HCT116 (cell line): ENCODE data around the gene BRD4. TPM values are rescaled to one million over a fixed set of nuclear protein-coding genes. Genes with fewer than 3 reads are reported as not detected.
A peak's percentile ranks its signal among the peaks of the same experiment; 100 is the strongest.

Source experiments
- ATAC-seq: fragments of 200-7000 bp; cut with Tn5 transposase; 2 replicates; pipeline ENCODE4 v1.9.1; 2020; ENCODE audit warnings: mild to moderate bottlenecking, moderate library complexity
- BruUV-seq: library from RNA; stranded (reverse); fragments of 400-500 nt; replicated peaks from 2 replicates; lab custom pipeline; 2021; lab: Mats Ljungman, UMichigan
- CTCF ChIA-PET: fragments of 300-600 bp; sonication (Branson Sonifier 250); formaldehyde crosslinking; loops from one replicate; lab custom pipeline; 2021; ENCODE audit warnings: antibody characterized with exemption; lab: Charles Lee
- POLR2A ChIA-PET: fragments of 300-600, 350-600 bp; sonication (Branson Sonifier 250); formaldehyde crosslinking; loops from one replicate; lab custom pipeline; 2021; ENCODE audit warnings: antibody characterized with exemption; lab: Charles Lee
- RAD21 ChIA-PET, 2 experiments: fragments of 300-600 bp; sonication (Branson Sonifier 250); formaldehyde crosslinking; loops; one replicate each; lab custom pipeline; 2023; ENCODE audit warnings: low total read pairs in 2 of 2; ENCODE audit not compliant: uncharacterized antibody in 2 of 2, unreplicated experiment in 2 of 2, low non-redundant PET in 1 of 2; lab: Charles Lee
- DNase-seq: peaks from one replicate; pipeline ENCODE4 v3.0.0-alpha.2; 2010; ENCODE audit warnings: low read depth, low spot score
- H2AFZ ChIP-seq: fragments of 200-600 bp; shearing (Covaris generic), sonication (generic); 2 replicates; pipeline ENCODE4 v1.6.1; 2017; ENCODE audit warnings: low read depth, mixed run types, mixed read lengths, antibody characterized with exemption, low read length; ENCODE audit not compliant: poor library complexity, severe bottlenecking
- H3K27ac ChIP-seq: 2 replicates; pipeline ENCODE4 v1.5.1; 2012; ENCODE audit warnings: low read depth, low read length
- H3K27me3 ChIP-seq: fragments of 200-600 bp; sonication (generic); 2 replicates; pipeline ENCODE4 v1.6.1; 2016; ENCODE audit warnings: mixed run types, low read length, mixed read lengths; ENCODE audit not compliant: insufficient read depth
- H3K36me3 ChIP-seq, 2 experiments: fragments of 200-500 bp in 1 of 2; fragments of 200-600 bp in 1 of 2; sonication (Bioruptor generic) in 1 of 2; sonication (generic) in 1 of 2; 2 replicates each; pipeline versions ENCODE4 v1.5.1 to v1.6.1; 2014 to 2016; ENCODE audit warnings: low read length in 2 of 2, inconsistent platforms in 1 of 2, mixed read lengths in 1 of 2, mixed run types in 1 of 2; ENCODE audit not compliant: insufficient read depth in 2 of 2, control insufficient read depth in 1 of 2
- H3K4me1 ChIP-seq, 2 experiments: fragments of 200-600 bp in 1 of 2; sonication (generic) in 1 of 2; 2 replicates each; pipeline versions ENCODE4 v1.5.1 to v1.6.1; 2012 to 2017; ENCODE audit warnings: low read length in 2 of 2, inconsistent platforms in 1 of 2, mild to moderate bottlenecking in 1 of 2, mixed read lengths in 1 of 2, mixed run types in 1 of 2, moderate library complexity in 1 of 2; ENCODE audit not compliant: insufficient read depth in 2 of 2, control insufficient read depth in 1 of 2
- H3K4me2 ChIP-seq: fragments of 200-600 bp; sonication (generic); 2 replicates; pipeline ENCODE4 v1.6.1; 2017; ENCODE audit warnings: mixed run types, low read length, mixed read lengths
- H3K4me3 ChIP-seq, 2 experiments: fragments of 200-600 bp in 1 of 2; sonication (generic) in 1 of 2; replicated peaks in 1 of 2; 2 replicates each; pipeline ENCODE4 v1.5.1; 2011 to 2016; ENCODE audit warnings: low read length in 2 of 2, control low read depth in 1 of 2, low read depth in 1 of 2, mild to moderate bottlenecking in 1 of 2, mixed read lengths in 1 of 2, mixed run types in 1 of 2
- H3K79me2 ChIP-seq: fragments of 200-600 bp; sonication (generic); 2 replicates; pipeline ENCODE4 v1.6.1; 2017; ENCODE audit warnings: mild to moderate bottlenecking, mixed run types, low read length, moderate library complexity, mixed read lengths; ENCODE audit not compliant: insufficient read depth
- H3K9ac ChIP-seq: fragments of 200-600 bp; sonication (generic); 2 replicates; pipeline ENCODE4 v1.6.1; 2016; ENCODE audit warnings: low read length, mixed read lengths
- H3K9me2 ChIP-seq: fragments of 200-600 bp; sonication (generic), shearing (Covaris generic); 2 replicates; pipeline ENCODE4 v1.6.1; 2017; ENCODE audit warnings: mixed run types, mild to moderate bottlenecking, moderate library complexity; ENCODE audit not compliant: insufficient read depth
- H3K9me3 ChIP-seq, 2 experiments: fragments of 200-500 bp in 1 of 2; fragments of 200-600 bp in 1 of 2; sonication (Bioruptor generic) in 1 of 2; sonication (generic) in 1 of 2; 2 replicates each; pipeline ENCODE4 v1.6.1; 2014 to 2017; ENCODE audit warnings: low read length in 2 of 2, mixed read lengths in 2 of 2, inconsistent platforms in 1 of 2, low read depth in 1 of 2, mild to moderate bottlenecking in 1 of 2, mixed run types in 1 of 2, moderate library complexity in 1 of 2; ENCODE audit not compliant: control insufficient read depth in 1 of 2, insufficient read depth in 1 of 2
- H4K20me1 ChIP-seq: fragments of 200-600 bp; sonication (generic), shearing (Covaris generic); 2 replicates; pipeline ENCODE4 v1.6.1; 2017; ENCODE audit warnings: mixed run types, mild to moderate bottlenecking, moderate library complexity; ENCODE audit not compliant: insufficient read depth
- EGR1 ChIP-seq: IDR thresholded peaks from 2 replicates; pipeline ENCODE4 v1.6.1; 2012; ENCODE audit warnings: low read depth
- RAD21 ChIP-seq: IDR thresholded peaks from 2 replicates; pipeline ENCODE4 v1.6.1; 2012; ENCODE audit warnings: low read depth, mild to moderate bottlenecking
- SIN3A ChIP-seq: IDR thresholded peaks from 2 replicates; pipeline ENCODE4 v1.6.1; 2012; ENCODE audit warnings: low read depth
- intact Hi-C: fragments of 100-400 bp; cut with micrococcal nuclease; formaldehyde crosslinking; loops from 2 replicates; pipeline ENCODE4 v1.10.0; 2022
- total RNA-seq: library from RNA; stranded (reverse); gene quantifications from one replicate; pipeline ENCODE4 v1.2.1, GENCODE V29; 2021; ENCODE audit not compliant: unreplicated experiment
- TF ChIP-seq, protein P1 (sequence below), 3 experiments: fragments of 200-600 bp in 1 of 3; sonication (generic) in 1 of 3; IDR thresholded peaks in 2 of 3; conservative IDR thresholded peaks in 1 of 3; 2 replicates each; pipeline ENCODE4 v1.5.1; 2012 to 2017; ENCODE audit warnings: low read depth in 2 of 3, low read length in 2 of 3, antibody characterized with exemption in 1 of 3, borderline replicate concordance in 1 of 3, control low read depth in 1 of 3, mild to moderate bottlenecking in 1 of 3, mixed read lengths in 1 of 3, mixed run types in 1 of 3, moderate library complexity in 1 of 3; ENCODE audit not compliant: insufficient read depth in 1 of 3
- TF ChIP-seq, protein P2 (sequence below): IDR thresholded peaks from 2 replicates; pipeline ENCODE4 v1.6.1; 2012

The BRD4 gene
- total RNA-seq, 1 experiment from 2014 or later, result 52.9 TPM

DNA sequence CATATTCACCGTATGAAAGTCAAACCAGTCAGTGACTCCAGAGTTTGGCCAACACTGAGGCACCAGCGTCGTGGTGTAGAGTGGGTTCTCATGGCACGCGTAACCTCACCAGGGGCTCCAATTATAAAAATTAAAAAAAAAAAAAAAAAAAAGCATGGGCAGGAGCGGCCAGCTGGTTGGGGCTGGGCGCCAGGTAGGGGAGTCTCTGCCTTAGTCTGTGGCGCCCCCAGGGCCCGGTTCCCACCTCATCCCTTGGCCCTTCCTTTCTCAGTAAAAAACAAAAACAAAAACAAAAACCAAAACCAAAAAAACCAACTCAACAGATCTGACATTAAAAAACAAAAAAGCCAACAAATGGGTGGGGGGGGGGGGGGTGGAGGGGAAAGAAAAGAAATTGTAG is 95.5 kb downstream of the BRD4 start:
- no TSS peak for BruUV-seq
- DNase-seq, result no peak
- RAD21 ChIA-PET, result no interaction called here
- no peaks in the 10 kb centered on the region for H3K27me3 ChIP-seq
- ATAC-seq, result no peak
- no peak overlapping the region for H3K4me3 ChIP-seq
- H3K27ac ChIP-seq, result no peak overlapping the region
- no peak overlapping the region for H3K9ac ChIP-seq
- TF ChIP-seq, protein P1, sequence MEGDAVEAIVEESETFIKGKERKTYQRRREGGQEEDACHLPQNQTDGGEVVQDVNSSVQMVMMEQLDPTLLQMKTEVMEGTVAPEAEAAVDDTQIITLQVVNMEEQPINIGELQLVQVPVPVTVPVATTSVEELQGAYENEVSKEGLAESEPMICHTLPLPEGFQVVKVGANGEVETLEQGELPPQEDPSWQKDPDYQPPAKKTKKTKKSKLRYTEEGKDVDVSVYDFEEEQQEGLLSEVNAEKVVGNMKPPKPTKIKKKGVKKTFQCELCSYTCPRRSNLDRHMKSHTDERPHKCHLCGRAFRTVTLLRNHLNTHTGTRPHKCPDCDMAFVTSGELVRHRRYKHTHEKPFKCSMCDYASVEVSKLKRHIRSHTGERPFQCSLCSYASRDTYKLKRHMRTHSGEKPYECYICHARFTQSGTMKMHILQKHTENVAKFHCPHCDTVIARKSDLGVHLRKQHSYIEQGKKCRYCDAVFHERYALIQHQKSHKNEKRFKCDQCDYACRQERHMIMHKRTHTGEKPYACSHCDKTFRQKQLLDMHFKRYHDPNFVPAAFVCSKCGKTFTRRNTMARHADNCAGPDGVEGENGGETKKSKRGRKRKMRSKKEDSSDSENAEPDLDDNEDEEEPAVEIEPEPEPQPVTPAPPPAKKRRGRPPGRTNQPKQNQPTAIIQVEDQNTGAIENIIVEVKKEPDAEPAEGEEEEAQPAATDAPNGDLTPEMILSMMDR (IDR thresholded peaks at IDR 0.05 in 2 of 3, conservative IDR thresholded peaks at IDR 0.05 in 1 of 3; ENCODE audit: borderline replicate concordance in 1 of 3, insufficient read depth in 1 of 3, low read depth in 2 of 3, low read length in 2 of 3), result no peak
- TF ChIP-seq RAD21, result 0 out of 2 replicates have a peak, but pooled peaks have one; percentile 25
- TF ChIP-seq, all 23 proteins: peak for 1
- intact Hi-C loops, result no loop called here
- no peaks in the 10 kb centered on the region for H3K4me1 ChIP-seq
- H3K79me2 ChIP-seq, result no peaks in the 10 kb centered on the region
- POLR2A ChIA-PET, result no interaction called here
- H3K9me2 ChIP-seq, result no peaks in the 10 kb centered on the region
- H3K36me3 ChIP-seq, result peaks cover 0 to 2% of the 10 kb centered on the region in 2 experiments; a peak in 1 of 4 replicates
- CTCF ChIA-PET, result interaction anchor here (1.1 kb wide), 1 partner anchor 13 kb away, joined by 3 read pairs; no protein-coding TSS in a partner anchor
- H2AFZ ChIP-seq, result no peak overlapping the region
- no peaks in the 10 kb centered on the region for H4K20me1 ChIP-seq
- no peaks in the 10 kb centered on the region for H3K9me3 ChIP-seq
- H3K4me2 ChIP-seq, result no peak overlapping the region

DNA sequence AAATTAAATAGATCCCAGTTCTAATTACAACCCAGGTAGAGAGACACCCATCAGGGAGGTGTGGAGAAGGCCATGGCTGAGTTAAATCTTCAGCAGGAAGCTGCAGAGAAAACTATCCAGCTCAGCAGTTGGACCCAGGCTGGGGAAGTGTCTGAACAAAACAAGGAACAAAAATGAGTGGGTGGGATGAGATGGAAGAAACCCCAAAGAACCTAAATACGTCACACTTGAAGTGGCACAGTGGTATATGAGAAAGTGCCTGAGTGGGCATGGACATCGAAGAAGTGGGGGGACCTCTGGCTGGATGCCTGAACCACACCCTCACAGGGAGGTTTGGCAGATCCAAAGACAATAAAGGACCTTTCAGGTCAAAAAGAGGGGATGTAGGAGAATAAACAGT is 96.6 kb downstream of the BRD4 start:
- no peaks in the 10 kb centered on the region for H4K20me1 ChIP-seq
- TF ChIP-seq, protein P2, sequence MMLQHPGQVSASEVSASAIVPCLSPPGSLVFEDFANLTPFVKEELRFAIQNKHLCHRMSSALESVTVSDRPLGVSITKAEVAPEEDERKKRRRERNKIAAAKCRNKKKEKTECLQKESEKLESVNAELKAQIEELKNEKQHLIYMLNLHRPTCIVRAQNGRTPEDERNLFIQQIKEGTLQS, result no peak
- TF ChIP-seq EGR1 (no peak), SIN3A (no peak)
- ChIA-PET CTCF (no interaction called here), POLR2A (no interaction called here), RAD21 (no interaction called here)
- H3K9ac ChIP-seq, result no peak overlapping the region
- H2AFZ ChIP-seq, result no peak overlapping the region
- H3K27ac ChIP-seq, result no peak overlapping the region
- no TSS peak for BruUV-seq
- peaks cover 0 to 2% of the 10 kb centered on the region in 2 experiments; a peak in 1 of 4 replicates for H3K36me3 ChIP-seq
- DNase-seq, result no peak
- no peaks in the 10 kb centered on the region for H3K9me2 ChIP-seq
- intact Hi-C loops, result no loop called here
- no peaks in the 10 kb centered on the region for H3K27me3 ChIP-seq
- H3K4me3 ChIP-seq, result no peak overlapping the region
- no peak for ATAC-seq
- no peaks in the 10 kb centered on the region for H3K4me1 ChIP-seq
- no peaks in the 10 kb centered on the region for H3K79me2 ChIP-seq
- no peaks in the 10 kb centered on the region for H3K9me3 ChIP-seq
- no peak overlapping the region for H3K4me2 ChIP-seq
